A673 (cell line): ENCODE measurements around the gene ADGRG7. TPM values are rescaled to one million over a fixed set of nuclear protein-coding genes. Genes with fewer than 3 reads are reported as not detected.
A peak's percentile ranks its signal among the peaks of the same experiment; 100 is the strongest.

Experiments
- BruUV-seq: library from RNA; stranded (reverse); fragments of 400-500 nt; replicated peaks from 2 replicates; lab custom pipeline; 2021; lab: Mats Ljungman, UMichigan
- CTCF ChIA-PET: fragments of 300-600 bp; sonication (Branson Sonifier 250); formaldehyde crosslinking; loops from one replicate; lab custom pipeline; 2022; ENCODE audit warnings: antibody characterized with exemption; lab: Charles Lee
- POLR2A ChIA-PET: fragments of 300-600 bp; sonication (Branson Sonifier 250); formaldehyde crosslinking; loops from one replicate; lab custom pipeline; 2022; ENCODE audit warnings: antibody characterized with exemption; ENCODE audit not compliant: low non-redundant PET; lab: Charles Lee
- DNase-seq: peaks from one replicate; pipeline ENCODE4 v3.0.0-alpha.2; 2015; ENCODE audit warnings: low spot score
- H3K27ac ChIP-seq: fragments of 200-600 bp; sonication (generic); 2 replicates; pipeline ENCODE4 v1.5.1; 2016; ENCODE audit warnings: mixed run types, low read depth, mild to moderate bottlenecking, mixed read lengths, antibody characterized with exemption, low read length; ENCODE audit not compliant: poor library complexity, severe bottlenecking
- H3K27me3 ChIP-seq: fragments of 200-600 bp; sonication (generic); replicated peaks from 2 replicates; pipeline ENCODE4 v1.6.1; 2017; ENCODE audit warnings: mixed run types, low read depth, mild to moderate bottlenecking, mixed read lengths, antibody characterized with exemption, low read length; ENCODE audit not compliant: insufficient read depth, poor library complexity
- H3K36me3 ChIP-seq: fragments of 200-600 bp; sonication (generic); 2 replicates; pipeline ENCODE4 v1.6.1; 2016; ENCODE audit warnings: mixed run types, mild to moderate bottlenecking, mixed read lengths, antibody characterized with exemption, low read length; ENCODE audit not compliant: insufficient read depth, poor library complexity, severe bottlenecking
- H3K4me1 ChIP-seq: fragments of 200-600 bp; sonication (generic); 2 replicates; pipeline ENCODE4 v1.6.1; 2017; ENCODE audit warnings: mixed run types, mild to moderate bottlenecking, mixed read lengths, antibody characterized with exemption, low read length; ENCODE audit not compliant: insufficient read depth, poor library complexity, severe bottlenecking
- H3K4me3 ChIP-seq: fragments of 200-600 bp; sonication (generic); 2 replicates; pipeline ENCODE4 v1.5.1; 2016; ENCODE audit warnings: low read depth, mixed run types, mild to moderate bottlenecking, mixed read lengths, low read length; ENCODE audit not compliant: poor library complexity, severe bottlenecking
- H3K9me3 ChIP-seq: fragments of 200-600 bp; sonication (generic); 2 replicates; pipeline ENCODE4 v1.6.1; 2016; ENCODE audit warnings: mixed run types, low read depth, mild to moderate bottlenecking, mixed read lengths, antibody characterized with exemption, low read length; ENCODE audit not compliant: poor library complexity, severe bottlenecking
- EZH2 ChIP-seq: fragments of 200-600 bp; sonication (generic); IDR thresholded peaks from 2 replicates; pipeline ENCODE4 v1.6.1; 2017; ENCODE audit warnings: borderline replicate concordance, low read depth, mild to moderate bottlenecking, mixed read lengths, antibody characterized with exemption, low read length; ENCODE audit not compliant: poor library complexity, severe bottlenecking
- intact Hi-C: fragments of 100-400 bp; cut with micrococcal nuclease; formaldehyde crosslinking; loops from one replicate; pipeline ENCODE4 v1.10.0; 2022; ENCODE audit not compliant: unreplicated experiment
- total RNA-seq: library from RNA; stranded (reverse); gene quantifications from 2 replicates; pipeline ENCODE4 v1.2.3, GENCODE V29; 2021
- TF ChIP-seq, protein P1 (sequence below): fragments of 300-800, 200-600 bp; sonication (generic); conservative IDR thresholded peaks from 2 replicates; pipeline ENCODE4 v1.5.1; 2017; ENCODE audit warnings: low read depth, mild to moderate bottlenecking, antibody characterized with exemption, low read length, moderate library complexity, mixed read lengths

Gene ADGRG7
- total RNA-seq, 1 experiment from 2014 or later = 2.4 TPM

DNA sequence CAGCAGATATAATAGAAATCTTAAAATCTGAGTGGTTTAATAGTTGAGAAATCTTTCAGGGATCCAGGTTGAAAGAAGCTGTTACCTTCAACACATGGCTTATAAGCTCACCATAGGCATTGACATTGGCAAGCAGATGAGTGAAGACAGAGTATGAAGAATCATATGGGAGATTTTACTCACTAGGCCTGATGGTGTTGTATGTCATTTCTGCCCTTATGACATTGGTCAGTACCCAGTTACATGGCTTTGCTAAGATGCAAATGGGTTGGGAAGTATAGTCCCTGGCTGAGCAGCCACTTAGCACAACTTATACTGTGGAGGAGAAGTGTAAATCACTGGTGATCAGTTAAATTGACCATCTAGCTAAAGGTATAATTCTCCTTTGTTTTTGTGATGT lies 105.8 kb downstream of the ADGRG7 start:
- Histone ChIP-seq H3K36me3 (peaks cover 52% of the 10 kb centered on the region), H3K27me3 (no peaks in the 10 kb centered on the region), H3K4me1 (peaks cover 29% of the 10 kb centered on the region), H3K9me3 (no peaks in the 10 kb centered on the region), H3K4me3 (no peak overlapping the region), H3K27ac (no peak overlapping the region)
- ChIA-PET POLR2A (no interaction called here), CTCF (no interaction called here)
- BruUV-seq = no TSS peak
- TF ChIP-seq, protein P1, sequence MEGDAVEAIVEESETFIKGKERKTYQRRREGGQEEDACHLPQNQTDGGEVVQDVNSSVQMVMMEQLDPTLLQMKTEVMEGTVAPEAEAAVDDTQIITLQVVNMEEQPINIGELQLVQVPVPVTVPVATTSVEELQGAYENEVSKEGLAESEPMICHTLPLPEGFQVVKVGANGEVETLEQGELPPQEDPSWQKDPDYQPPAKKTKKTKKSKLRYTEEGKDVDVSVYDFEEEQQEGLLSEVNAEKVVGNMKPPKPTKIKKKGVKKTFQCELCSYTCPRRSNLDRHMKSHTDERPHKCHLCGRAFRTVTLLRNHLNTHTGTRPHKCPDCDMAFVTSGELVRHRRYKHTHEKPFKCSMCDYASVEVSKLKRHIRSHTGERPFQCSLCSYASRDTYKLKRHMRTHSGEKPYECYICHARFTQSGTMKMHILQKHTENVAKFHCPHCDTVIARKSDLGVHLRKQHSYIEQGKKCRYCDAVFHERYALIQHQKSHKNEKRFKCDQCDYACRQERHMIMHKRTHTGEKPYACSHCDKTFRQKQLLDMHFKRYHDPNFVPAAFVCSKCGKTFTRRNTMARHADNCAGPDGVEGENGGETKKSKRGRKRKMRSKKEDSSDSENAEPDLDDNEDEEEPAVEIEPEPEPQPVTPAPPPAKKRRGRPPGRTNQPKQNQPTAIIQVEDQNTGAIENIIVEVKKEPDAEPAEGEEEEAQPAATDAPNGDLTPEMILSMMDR = no peak
- TF ChIP-seq EZH2 = no peak
- intact Hi-C loops = no loop called here
- no peak for DNase-seq

DNA sequence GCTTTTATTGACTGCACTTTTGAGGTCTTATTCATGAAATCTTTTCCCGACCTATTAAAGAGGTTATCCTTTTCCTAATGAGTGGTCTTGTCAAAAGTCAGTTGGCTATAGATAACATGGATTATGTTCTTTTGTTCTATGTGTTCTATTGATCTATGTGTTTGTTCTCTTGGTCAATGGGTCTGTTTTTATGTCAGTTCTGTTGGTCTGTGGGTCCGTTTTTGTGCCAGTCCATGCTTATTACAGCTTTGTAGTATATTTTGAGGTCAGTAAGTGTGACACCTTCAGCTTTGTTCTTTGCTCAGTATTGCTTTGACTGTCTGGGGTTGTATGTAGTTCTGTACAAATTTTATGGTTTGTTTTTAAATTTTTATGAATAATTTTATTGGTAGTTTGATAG lies 107.7 kb downstream of the ADGRG7 start:
- POLR2A ChIA-PET = interaction anchor here (0.6 kb wide), 1 partner anchor 1835 kb away, joined by 3 read pairs; no protein-coding TSS in a partner anchor
- peaks cover 65% of the 10 kb centered on the region for H3K36me3 ChIP-seq

DNA sequence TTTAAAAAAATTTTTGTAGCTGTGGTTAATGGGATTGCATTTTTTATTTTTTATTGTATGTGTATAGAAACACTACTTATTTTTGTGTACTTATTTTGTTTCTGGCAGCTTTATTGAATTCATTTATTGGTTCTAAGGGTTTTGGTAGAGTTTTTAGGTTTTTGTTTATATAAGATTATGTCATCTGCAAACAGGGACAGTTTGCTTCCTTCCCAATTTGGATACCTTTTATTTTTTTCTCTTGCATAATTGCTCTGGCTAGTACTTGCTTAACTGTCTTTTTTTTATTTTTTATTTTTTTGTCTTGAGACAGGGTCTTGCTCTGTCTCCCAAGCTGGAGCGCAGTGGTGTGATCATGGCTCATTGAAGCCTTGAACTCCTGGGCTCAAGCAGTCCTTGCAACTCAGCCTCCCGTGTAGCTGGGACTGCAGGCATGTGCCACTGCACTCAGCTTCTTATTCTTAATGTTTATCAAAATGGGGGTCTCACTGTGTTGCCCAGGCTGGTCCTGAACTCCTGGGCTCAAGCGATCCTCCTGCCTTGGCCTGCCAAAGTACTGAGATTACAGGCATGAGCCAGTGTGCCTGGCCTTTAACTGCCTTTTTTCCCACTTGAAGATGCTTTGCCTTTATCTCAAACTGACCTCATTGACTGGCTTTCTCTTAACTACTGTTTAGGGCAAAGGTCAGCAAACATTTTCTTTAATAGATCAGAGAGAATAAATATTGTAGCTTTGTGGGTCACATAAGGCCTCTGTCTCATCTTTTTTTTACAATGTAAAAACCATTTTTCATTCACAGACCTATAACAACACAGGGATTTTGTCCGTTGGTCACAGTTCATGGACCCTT lies 108.5 kb downstream of the ADGRG7 start:
- no peak overlapping the region for H3K4me3 ChIP-seq
- DNase-seq = no peak
- H3K9me3 ChIP-seq = no peaks in the 10 kb centered on the region
- POLR2A ChIA-PET = no interaction called here
- BruUV-seq = no TSS peak
- H3K4me1 ChIP-seq = peaks cover 15% of the 10 kb centered on the region
- H3K36me3 ChIP-seq = peaks cover 65% of the 10 kb centered on the region
- intact Hi-C loops = no loop called here
- CTCF ChIA-PET = no interaction called here
- no peak for TF ChIP-seq EZH2
- TF ChIP-seq, protein P1 = no peak
- H3K27ac ChIP-seq = no peak overlapping the region
- no peaks in the 10 kb centered on the region for H3K27me3 ChIP-seq

More for the DNA sequence above, 107.7 kb downstream of the ADGRG7 start:
- no peak for DNase-seq
- CTCF ChIA-PET = no interaction called here
- TF ChIP-seq EZH2 = no peak
- intact Hi-C loops = no loop called here
- BruUV-seq = no TSS peak
- H3K4me3 ChIP-seq = no peak overlapping the region
- no peak overlapping the region for H3K27ac ChIP-seq
- H3K27me3 ChIP-seq = no peaks in the 10 kb centered on the region
- no peaks in the 10 kb centered on the region for H3K9me3 ChIP-seq
- H3K4me1 ChIP-seq = peaks cover 15% of the 10 kb centered on the region

DNA sequence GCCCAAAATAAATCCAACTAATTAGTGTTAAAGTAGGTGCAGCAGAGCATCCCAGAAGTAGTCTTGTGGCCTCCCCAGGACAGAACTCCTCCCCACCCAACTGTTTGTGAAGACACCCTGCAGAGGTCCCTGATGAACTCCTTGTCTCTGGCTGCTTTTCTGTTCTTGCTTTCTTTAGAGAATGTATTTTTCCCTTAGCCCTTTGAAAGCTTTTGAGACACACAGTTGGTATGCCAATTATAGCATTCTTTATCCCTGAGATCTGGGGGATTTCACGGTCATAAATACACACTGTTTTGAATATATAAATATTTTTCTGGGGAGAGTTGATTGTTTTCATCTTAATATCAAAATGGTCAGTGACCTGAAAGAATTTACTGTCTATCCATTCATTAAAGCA lies 109.7 kb downstream of the ADGRG7 start:
- no peak overlapping the region for H3K4me3 ChIP-seq
- no TSS peak for BruUV-seq
- H3K36me3 ChIP-seq = peaks cover 65% of the 10 kb centered on the region
- peaks cover 15% of the 10 kb centered on the region for H3K4me1 ChIP-seq
- H3K27ac ChIP-seq = no peak overlapping the region
- CTCF ChIA-PET = no interaction called here
- intact Hi-C loops = no loop called here
- H3K27me3 ChIP-seq = no peaks in the 10 kb centered on the region
- no peaks in the 10 kb centered on the region for H3K9me3 ChIP-seq
- POLR2A ChIA-PET = no interaction called here
- TF ChIP-seq, protein P1 = no peak
- no peak for TF ChIP-seq EZH2
- peak; percentile 25 for DNase-seq
